Kidney tubule cell (primary cell): Measurements from ENCODE around the gene NPFFR2.
"Not testable (repeated sequence)": the region's sequence is repeated elsewhere in the genome, so short reads cannot be mapped to it uniquely, and the experiment has no call there.

Experiments
- DNase-seq: peaks from one replicate; pipeline ENCODE4 v3.0.0-alpha.2; 2018; ENCODE audit warnings: low spot score

The NPFFR2 gene

DNA sequence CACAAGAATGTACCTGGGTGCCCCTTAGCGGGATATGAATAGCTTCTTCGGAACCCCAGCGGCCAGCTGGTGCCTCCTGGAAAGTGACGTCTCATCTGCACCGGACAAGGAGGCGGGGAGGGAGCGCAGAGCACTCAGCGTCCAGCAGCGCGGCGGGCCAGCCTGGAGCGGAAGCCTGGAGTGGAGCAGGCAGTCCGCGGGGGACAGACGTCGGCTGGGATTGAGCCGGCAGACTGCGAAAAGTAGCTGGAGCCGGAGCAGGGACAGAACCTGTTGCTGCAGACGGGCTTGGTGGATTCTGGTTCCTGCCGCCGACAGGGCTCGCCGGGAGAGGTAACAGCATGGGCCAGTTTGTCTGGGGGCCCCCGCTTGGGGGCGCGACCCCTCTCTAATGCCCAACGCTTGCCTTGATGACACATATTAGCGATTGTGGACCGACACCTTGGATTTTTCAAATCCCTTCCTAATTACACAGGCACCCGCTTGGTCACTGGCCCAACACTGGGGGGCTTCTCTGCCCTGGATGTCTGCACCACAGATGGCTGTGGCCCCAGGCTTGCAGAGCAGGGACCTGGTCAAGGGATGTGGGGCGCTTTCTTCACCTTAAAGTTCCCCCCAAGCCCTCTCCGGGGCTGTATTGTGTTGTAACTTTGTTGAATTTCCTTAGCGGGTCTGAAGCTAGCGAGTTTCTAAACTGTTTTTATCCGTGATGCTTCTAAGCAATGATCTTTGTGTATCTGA lies at the start of gene NPFFR2:
Gene NPFFR2, plus strand, starts transcription at position 133 of the 741 bp plus-strand sequence. CDS start 96,592 bp downstream, outside the sequence.
- DNase-seq = peak; percentile 83

DNA sequence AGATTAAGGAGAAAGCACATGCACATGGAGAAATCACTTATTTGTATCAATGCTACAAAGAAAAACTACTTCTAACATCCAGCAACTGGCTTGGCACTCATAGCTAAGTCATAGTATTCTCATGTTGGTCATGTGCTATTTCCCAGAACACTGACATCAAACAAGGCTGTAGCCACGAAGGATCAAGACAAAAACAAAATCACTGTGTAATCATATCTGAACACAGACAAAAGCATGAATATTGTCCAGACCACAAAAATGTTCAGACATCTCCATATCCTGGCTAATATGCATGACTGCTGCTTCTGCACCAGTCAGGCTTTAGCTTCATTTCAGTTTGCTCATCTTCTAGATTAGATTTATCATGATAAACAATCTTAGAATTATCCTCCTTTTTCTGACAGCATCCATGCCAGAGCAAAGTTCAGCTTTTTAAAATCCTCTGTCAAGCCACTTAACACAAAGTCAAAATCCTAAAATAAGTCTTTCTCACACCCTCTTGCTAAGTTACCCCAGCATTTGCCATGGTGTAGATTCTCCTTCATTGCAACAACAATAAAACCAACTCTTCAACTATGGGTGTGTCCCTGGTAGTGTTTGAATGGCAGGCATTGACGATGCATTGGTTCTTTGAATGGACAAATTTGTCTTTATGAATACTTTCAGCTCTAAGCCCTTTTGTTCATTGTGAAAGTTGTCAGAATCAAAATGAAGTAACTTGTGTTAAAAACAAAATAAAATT lies 39.1 kb upstream of the NPFFR2 start:
- peak; percentile 57 for DNase-seq

DNA sequence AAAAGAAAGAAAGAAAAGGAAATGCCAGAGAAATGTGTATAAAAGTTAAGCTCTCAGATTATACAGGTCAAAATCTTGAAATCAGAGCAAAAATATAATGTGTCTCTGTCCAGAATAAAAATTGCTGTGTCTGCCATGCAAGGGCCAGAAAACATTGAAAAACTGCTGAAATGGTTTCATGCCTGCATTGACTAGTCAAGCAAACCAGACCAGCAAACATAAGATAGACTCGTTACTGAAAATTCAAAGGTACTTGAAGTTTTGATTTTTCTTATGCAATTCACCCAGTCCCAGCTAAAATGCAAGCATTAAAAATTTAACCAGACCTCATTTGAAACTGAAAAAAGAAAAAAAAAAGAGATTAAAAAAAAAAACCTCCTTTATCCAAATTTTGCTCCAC lies 37.2 kb upstream of the NPFFR2 start:
- DNase-seq = no peak

DNA sequence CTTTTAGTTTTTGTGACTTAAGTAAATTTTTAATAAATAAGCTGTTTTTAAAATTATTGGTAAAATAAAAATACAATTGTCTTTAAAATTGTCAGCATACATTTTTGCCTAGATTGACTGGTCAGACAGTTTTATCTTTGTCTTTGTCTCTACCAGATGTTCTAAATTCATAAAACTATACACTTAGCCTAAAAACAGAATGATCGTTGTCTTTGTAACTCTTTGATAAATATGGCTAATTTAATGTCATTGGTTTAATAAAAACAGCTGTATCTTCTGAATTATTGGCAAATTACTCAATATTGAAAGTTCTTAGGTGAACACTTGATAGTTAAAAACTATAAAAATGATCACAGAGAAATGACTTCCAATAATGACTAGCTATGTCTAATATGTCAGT lies 36.5 kb upstream of the NPFFR2 start:
- no peak for DNase-seq

DNA sequence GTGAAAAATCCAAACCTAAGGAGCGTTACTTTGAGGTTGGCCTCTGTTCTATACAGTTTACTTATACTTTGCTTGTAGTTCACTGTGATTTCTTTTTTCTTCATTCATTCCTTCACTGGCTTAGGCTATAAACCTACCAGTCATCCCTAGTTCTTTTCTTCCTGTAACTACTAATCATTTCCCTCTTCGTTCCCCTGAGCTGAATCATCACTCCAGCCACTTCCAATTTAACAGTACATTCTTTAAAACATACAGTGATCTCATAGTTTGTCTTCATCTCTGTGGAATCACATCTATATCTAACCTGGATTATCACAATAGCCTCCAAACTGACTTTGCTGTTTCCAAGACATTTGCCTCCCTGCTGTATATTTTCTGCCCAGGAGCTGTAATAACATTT lies 25.2 kb upstream of the NPFFR2 start:
- peak; percentile 89 for DNase-seq

DNA sequence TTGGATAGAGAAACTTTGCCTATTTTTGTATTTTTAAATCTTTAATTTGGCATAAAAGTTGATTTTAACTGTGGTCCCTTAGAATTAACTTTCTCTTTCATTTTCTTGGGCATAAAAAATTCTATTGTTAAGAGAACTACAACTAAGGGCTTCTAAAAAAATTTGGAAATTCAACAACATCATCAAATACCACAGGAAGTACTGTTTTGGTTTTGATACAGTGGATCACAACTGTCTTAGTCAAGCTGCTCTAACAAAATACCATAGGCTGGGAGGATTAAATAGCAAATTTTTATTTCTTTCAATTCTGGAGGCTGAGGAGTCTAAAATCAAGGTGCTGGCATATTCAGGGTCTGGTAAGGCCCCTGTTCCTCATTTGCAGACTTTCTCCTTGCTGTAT lies 19.9 kb upstream of the NPFFR2 start:
- no peak for DNase-seq

DNA sequence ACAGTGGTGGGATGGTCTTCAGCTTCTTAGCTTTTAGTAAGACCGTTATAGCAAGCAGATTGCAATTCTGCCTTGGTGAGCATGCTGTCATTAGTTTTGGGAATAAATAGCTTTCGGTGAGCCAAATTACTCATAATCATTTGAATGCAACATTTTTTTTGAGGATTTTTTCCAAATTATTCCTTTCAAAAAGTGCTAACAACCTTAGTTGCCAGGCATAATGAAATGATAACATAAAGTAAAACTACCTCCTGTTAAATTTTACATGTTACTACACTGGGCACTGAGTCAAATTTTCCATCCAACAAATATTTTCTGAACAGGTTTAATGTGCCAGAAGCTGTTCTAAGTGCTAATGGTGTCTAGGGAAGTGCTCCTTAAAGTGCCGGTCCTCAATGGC lies 15.8 kb upstream of the NPFFR2 start:
- DNase-seq = no peak

DNA sequence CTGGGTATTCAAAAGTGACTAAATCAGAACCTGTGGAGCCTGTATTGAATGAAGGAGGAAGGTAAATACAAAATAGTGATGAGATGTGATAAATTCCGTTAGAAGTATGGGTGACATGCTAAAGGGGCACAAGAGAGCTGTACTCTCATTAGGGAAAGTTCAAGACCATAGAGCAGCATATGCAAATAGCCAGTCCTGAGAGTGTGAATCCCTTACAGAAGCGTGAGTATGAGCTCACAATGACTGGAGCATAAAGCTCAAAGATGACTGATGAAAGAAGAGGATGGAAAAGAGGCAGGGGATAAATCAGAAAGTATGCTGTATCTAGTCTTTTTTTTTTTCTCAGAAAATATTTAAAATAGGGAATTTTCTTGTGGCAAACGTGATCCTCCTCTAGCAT lies 12.1 kb upstream of the NPFFR2 start:
- no peak for DNase-seq

DNA sequence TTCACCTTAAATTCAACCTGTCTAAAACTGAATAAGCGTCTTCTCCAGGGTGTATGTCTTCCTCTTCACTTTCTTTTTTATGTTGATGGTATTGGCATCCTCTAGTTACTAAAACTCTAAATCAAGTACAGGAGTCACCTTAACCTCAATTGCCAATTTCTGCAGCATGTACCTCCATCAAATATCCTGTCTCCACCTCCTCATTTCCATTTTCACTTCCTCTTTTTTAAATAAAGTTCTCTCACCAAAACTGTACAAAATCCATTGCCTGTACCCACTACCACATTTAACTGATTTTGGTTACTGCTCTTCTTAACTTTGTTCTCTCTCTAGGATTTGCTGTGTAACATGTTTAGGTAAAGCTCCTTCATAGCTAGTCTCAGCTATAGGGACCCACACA lies 9.2 kb upstream of the NPFFR2 start:
- no peak for DNase-seq

DNA sequence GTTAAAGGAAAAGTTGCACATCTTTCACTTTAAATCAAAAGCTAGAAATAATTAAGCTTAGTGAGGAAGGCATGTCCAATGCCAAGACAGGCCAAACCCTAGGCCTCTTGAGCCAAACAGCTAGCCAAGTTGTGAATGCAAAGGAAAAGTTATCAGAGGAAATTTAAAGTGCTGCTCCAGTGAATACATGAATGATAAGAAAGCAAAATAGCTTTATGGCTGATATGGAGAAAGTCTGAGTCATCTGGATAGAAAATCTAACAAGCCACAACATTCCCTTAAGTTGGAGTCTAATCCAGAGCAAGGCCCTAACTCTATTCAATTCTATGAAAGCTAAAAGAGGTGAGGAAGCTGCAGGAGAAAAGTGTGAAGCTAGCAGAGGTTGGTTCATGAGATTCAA lies 23.8 kb downstream of the NPFFR2 start:
- DNase-seq = no peak

DNA sequence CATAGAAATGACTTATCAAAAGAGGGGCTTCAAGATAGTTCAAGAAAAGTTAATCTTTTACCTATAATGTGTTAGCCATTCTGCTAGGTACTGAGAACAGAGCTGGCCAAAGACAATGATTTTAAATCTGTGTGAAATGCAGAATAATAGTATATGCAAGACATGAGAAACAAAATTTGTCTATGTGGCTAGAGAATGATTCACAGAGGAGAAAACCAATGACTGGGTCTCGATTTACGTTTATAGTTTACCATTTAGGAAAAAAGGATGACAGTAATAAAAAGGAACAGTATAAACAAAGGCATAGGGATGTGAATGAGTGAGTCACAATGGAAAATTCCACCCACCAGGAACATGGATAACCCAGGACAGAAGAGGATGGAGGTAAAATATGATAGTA lies 31.9 kb downstream of the NPFFR2 start:
- DNase-seq = peak; percentile 84

DNA sequence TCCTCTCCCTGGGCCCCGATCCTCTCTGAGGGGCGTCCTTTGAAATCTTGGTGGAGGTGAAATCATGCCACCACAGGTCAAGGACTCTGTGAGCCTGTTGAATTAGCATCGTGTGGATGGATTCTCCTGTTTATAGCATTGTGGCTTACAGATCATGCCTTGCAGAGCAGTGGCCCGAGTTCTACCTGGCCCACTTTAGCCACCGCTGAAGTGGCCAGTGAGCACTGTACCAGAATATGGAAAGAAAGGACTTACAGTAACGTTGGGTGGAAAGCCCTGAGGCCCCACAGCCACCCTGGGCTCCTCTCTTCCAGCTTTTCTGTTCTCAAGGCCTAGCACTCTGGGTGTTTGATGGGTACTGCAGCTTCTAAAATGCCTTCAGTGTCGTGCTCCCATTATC lies 35.3 kb downstream of the NPFFR2 start:
- DNase-seq = no peak

DNA sequence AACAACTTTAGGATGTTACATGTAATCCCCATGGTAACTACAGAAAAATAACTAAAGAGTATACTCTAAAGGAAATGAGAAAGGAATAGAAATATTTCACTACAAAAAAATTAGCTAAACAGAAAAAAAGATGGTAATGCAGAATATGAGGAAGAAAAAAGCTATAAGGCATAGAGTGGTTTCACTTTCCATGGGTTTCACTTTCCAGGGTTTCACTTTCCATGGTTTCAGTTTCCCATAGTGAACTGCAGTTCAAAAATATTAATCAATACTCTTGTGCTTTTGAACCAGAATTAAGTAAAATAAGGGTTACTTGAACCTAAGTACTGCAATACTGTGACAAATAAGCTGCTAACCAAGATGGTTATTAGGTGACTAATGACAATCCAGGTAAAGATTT lies 42.0 kb downstream of the NPFFR2 start:
- DNase-seq = peak; percentile 10

DNA sequence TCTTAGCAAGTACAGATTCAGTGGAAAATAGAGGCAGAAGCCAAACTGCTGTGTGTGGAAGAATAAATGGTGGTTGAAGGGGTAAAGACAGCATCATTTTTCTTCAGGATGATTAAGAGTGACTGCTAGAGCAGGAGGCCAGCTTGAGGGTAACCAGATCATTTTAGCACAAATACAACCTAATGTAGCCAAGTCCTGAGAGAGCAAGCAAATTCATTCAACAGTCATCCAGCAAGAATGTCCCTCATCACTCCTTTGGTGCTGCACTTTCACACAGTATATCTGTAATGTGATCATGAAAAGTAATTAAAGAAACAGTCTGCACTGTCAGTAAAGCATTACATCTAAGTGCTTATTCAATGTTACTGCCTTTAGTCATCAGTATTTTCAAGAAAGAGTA lies 44.8 kb downstream of the NPFFR2 start:
- DNase-seq = peak; percentile 94

DNA sequence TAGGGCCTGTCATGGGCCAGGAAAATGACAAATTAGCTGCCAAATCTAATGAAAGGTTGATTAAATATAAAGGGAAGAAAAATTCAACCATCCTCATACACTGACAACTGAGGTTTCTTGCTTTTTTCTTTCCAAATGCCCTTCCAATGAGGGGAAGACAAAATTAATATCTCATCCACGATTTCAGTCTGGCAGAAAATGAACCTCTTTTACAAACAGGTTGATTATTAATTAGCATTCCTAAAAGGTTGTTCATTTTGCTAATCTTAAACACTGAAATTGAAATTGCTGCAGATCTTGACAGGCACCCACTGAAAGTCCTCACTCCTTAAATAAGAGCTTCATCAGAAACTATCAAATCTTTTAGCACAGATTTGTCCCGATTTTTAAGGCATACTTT lies 45.5 kb downstream of the NPFFR2 start:
- peak; percentile 65 for DNase-seq

DNA sequence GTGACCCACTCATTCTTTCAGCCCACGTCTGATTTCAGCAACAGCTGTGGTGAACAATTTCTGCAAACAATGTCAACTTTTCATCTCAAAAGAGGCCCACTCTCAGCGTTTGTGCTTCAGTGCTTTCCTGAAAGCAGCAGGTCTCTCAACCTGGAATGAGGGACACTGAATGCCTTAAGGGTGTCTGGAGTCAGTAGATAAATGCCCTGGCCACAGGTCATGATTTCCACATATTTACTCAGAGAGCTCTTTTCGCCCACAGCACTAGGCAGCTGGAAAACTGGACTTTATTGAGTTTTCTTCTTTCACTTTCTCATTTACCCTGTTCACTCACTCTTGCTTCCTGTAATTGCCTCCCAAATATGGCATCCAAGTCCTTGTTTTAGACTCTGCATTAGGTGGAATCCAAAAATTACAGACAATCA lies 52.8 kb downstream of the NPFFR2 start:
- peak; percentile 67 for DNase-seq

DNA sequence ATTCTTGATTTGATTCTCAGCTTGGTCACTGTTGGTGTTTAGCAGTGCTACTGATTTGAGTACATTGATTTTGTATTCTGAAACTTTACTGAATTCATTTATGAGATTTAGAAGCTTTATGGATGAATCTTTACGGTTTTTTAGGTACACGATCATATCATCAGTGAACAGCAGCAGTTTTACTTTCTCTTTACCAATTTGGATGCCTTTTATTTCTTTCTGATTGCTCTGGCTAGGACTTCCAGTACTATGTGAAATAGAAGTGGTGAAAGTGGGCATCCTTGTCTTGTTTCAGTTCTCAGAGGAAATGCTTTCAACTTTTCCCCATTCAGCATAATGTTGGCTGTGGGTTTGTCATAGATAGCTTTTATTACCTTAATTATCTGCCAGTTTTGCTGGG lies 58.8 kb downstream of the NPFFR2 start:
- DNase-seq = not testable (repeated sequence)

DNA sequence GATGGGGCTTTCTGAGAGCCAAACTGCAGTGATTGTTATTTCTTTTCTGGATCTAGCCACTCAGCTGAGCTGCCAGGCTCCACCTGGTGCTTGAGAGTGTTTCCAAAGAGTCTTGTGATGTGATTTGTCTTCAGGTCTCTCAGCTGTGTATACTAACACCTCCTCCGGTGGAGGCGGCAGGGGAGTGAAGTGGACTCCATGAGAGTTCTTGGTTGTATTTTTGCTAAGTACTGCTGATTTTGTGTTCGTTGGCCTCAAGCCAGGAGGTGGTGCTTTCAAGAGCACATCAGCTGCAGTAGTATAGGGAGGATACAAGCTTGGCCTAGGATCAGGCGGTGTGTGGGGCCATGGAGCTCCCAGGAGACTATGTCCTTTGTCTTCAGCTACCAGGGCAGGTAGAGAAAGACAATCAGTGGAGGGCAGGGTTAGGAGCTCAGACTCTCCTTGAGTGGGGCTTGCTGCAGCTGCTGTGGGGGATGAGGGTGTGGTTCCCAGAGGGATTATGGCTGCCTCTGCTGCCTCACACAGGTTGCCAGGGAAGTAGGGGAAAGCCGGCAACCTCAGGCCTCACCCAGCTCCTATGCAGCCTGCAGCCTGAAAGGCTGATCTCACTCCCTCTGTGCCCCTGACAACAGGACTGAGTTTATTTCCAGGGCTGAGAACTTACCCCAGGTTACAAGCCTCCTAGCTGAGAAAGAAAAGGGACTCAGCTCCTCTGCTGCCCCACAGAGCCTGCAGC lies 62.4 kb downstream of the NPFFR2 start:
- DNase-seq = no peak

DNA sequence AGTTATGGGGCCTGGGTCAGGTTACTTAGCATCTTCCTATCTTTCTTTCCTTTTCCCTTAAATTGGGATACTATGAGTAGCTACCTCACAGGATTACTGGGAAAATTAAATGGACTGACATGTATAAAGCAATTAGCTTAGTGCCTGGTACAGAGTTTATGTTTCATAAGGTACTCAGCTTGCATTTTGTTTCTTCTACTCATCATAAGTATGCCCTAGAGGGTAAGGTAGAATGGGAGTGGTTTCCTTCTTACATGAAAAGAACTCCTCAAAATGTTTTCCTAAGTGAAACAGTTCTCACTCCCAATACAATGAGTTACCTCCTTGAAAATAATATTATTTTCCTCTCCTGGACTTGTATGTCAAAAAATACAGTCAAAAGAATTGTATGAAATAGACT lies 75.7 kb downstream of the NPFFR2 start:
- DNase-seq = no peak

DNA sequence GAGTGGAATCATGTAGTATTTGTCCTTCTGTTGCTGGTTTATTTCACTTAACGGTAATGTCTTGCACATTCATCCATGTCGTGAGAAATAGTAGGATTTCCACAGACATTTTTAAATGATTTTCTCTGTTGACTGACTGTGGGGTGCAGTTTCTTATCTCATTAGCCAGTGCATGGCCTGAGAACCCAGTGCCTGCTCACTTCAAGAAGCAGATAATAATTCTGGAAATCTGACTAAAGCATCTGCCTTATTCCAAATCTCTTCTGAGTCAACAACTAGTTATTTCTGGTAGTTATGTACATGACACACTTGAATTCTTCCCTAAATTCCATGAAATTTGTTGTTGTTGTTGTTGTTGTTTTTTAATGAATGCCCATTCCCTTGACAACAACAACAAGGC lies 77.6 kb downstream of the NPFFR2 start:
- no peak for DNase-seq

DNA sequence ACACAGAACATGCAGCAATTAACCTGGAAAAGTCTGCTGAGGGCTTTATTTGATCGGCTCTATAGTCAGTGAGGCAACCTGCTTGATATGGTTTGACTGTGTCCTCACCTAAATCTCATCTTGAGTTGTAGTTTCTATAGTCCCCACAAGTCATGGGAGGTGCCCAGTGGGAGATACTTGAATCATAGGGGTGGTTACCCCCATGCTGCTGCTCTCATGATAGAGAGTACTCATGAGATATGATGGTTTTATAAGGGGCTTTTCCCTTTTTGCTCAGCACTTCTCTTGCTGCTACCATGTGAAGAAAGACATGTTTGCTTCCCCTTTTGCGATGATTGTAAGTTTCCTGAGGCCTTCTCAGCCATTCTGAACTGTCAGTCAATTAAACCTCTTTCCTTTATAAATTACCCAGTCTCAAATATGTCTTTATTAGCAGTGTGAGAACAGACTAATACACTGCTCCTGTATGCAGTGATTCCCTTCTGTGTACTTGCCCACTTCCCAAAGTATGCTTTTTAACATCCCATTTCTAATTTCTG lies 78.2 kb downstream of the NPFFR2 start:
- no peak for DNase-seq

DNA sequence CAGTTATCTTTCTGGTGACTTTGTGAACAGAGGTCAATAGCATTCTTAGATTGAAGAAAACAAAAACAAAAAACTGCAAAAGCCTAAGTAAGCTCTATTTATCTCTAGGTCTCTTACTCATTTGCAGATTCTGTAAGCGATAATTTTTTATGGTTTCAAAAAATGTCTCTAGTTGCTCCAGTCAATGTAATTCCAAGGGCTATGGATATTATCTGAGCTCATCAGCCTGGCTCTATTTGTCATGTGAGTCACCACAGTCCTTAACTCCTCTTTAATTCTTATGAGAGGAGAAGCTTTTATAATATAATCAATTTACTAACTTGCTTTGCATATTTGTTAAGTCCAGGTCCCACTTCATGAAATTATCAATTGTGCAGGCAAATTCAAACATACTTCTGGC lies 79.1 kb downstream of the NPFFR2 start:
- DNase-seq = peak; percentile 34

DNA sequence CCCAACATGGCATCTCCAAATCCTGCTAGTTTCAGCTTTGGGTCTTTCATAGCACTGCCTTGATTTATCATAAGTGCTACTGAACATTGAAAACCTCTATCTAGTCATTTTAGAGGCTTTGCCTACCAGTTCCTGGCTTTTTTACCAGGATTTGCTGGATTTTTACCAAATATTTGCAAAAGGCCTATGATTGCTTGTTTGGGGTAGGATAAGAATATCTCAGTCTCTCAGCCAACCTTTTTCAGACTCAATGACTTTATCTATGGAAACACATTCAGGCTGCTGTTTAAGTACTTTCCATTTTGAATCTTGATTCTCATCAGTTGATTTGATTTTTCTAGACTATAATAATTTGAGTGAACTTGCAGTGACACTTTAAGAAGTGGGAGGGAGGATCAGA lies 80.1 kb downstream of the NPFFR2 start:
- DNase-seq = no peak
